GM18873 (cell line): ENCODE measurements around the gene UBE2L5.

Experiments
- ATAC-seq: cut with Tn5 transposase; IDR thresholded peaks from one replicate; pipeline ENCODE4 v1.9.1; 2021; ENCODE audit warnings: mild to moderate bottlenecking, moderate library complexity, moderate number of reproducible peaks; ENCODE audit not compliant: unreplicated experiment, low FRiP score

UBE2L5 gene

DNA sequence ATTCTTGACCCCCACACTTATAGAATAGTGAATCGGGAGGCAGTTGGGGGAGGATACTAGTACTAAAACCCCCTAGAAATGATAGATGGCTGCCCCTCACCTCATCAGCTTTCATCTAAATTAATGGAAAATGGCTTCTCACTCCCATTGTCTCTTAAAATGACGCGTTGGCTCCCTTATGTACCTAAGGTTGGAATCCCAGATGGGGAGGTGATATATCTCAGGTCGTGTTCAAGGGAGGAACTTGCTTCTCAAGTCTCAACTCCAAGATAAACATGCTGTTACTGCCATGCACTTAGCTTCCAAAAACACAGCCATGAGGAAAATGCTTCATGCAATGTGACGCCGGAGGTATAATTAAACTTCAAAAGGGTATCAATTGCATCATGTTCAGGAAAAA lies 18.8 kb upstream of the UBE2L5 start:
- no peak for ATAC-seq

GRCh38 chr13:30404207-30404606 lies 18.1 kb upstream of the UBE2L5 start:
- no peak for ATAC-seq

DNA sequence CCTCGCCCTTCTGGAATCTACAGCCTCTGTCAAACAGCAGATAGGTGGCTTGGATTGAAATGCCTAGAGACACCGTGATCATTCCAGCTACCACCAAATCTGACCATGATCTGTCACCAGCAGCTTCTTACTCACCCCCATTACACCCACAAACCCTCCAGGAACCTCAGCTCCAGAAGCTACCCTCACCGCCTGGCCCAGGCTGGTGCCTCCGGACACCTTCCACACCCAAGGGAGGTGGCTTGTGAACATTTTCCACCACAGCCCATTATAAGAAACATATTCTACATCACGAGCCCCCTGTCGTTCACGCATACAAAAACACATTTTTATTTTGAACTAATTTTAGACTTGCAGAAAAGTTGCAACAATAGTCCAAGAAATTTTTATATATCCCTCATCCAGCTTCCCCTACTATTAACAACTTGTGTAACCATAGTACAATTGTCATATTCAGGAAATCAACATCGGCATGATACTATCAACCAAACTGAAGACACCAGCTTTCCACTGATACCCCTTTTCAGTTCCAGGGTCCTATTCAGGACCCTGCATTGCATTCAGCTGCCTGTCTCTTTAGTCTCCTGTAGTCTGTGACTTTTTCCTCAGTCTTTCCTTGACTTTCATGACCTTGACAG lies 15.4 kb upstream of the UBE2L5 start:
- no peak for ATAC-seq

DNA sequence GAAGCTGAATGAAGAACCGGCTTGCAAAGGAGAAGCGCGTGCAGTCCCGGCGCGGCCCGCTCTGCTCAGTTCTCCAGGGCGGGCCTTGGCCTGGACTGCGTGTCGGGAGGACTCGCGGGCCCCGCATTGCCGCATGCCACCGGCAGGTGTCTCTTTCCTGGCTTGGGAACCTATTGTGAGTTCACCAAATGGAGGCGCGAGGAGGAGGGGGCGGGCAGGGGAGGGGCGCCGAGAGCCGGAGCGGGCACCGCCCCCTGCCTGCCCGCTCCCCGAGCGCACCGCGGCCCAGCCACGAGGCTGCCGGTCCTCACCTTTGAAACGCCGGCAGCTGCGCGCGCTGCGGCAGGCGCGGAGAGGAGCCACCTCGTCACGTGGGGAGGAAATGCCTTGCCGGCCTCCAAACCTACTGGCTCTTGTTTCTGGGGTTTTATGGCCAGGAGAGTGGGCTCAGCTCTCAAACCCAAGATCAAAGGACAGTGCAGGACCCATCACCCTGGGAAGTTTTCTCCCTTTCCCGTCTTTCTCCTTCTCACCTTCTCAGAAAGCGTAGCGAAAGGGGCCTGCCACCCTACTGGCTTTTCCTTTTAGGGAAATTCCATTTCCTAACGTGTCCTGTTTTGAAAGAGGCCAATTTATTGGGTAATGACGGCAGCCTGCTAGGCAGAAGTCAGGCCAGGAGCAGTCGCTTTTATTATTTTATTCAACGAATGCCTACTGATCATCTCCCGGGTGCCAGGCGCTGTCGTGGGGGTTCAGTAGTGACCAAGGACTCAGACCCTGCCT lies 13.8 kb upstream of the UBE2L5 start:
- ATAC-seq: no peak

DNA sequence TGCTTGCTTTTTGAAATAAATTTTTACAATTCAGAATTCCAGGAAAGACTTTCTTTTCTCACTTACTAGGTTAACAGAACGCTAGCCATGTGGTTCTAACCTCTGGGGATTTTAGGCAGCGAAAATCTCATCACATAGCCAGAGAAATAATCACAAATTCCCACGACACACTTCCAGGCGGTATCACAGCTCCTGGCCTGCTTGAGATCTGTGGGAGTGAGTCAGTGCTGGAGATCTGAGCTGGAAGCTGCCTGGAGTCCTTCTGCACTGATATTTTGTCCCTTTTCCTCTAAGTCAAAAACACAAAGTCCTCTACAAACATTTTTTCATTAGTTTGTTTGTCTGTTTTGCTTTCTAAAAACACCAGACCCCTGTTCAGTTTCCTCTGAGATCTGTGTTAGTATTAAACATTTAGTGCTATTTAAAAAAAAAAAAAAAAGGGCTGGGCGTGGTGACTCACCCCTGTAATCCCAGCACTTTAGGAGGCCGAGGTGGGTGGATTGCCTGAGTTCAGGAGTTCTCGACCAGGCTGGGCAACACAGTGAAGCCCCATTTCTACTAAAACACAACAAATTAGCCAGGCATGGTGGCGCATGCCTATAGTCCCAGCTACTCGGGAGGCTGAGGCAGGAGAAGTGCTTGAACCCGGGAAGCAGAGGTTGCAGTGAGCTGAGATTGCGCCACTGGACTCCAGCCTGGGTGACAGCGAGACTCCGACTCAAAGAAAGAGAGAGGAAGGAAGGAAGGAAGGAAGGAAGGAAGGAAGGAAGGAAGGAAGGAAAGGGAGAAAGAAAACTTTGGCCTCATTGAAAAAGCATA lies 12.2 kb upstream of the UBE2L5 start:
- no peak for ATAC-seq

DNA sequence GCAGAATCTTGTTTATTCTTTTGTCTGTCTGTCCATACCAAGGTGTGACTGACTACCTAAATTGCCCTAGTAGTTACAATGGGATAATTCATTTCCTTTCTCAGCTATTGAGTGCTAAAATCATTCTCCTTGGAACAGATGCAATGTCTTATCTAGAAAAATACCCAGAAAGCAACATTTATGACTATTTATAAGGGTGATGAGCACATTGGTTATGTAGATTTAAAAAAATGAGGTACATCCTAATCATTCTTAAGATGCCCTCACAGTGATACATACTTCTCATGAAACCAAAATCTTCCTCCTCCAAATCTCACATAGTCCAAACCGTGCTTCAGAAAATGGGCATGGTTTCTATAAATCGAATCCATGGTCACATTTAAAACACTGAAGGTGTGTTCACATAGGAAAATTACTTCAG lies 11.6 kb upstream of the UBE2L5 start:
- ATAC-seq: no peak

DNA sequence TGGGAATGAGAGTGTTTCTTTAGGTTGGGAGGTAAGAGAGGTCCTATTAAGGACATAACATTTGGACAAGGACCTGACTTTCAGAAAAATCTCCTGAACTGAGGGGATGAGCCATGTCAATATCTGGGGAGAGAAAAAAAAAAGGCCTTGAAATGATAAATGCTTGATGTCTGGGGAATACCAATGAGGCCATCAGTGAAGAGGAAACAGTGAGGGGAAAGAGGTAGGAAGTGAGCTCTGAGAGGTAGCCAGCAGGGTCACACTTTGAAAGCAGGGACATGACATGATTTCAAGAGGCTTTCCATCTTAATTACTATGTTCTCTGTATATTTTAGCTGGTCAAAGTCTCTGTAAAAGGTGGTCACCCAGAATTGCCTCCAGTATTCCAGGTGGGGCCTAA lies 9.9 kb upstream of the UBE2L5 start:
- ATAC-seq: no peak

GRCh38 chr13:30413842-30414241 lies 8.5 kb upstream of the UBE2L5 start:
- no peak for ATAC-seq

- ATAC-seq: peak; percentile 77
These were observed 6.8 kb upstream of the UBE2L5 start for GRCh38 chr13:30415430-30416030.

GRCh38 chr13:30416471-30416870 lies 5.8 kb upstream of the UBE2L5 start:
- ATAC-seq: no peak

- ATAC-seq: no peak
These were observed 4.1 kb upstream of the UBE2L5 start for GRCh38 chr13:30418075-30418716.

GRCh38 chr13:30418717-30419459 lies 3.4 kb upstream of the UBE2L5 start:
- ATAC-seq: no peak

DNA sequence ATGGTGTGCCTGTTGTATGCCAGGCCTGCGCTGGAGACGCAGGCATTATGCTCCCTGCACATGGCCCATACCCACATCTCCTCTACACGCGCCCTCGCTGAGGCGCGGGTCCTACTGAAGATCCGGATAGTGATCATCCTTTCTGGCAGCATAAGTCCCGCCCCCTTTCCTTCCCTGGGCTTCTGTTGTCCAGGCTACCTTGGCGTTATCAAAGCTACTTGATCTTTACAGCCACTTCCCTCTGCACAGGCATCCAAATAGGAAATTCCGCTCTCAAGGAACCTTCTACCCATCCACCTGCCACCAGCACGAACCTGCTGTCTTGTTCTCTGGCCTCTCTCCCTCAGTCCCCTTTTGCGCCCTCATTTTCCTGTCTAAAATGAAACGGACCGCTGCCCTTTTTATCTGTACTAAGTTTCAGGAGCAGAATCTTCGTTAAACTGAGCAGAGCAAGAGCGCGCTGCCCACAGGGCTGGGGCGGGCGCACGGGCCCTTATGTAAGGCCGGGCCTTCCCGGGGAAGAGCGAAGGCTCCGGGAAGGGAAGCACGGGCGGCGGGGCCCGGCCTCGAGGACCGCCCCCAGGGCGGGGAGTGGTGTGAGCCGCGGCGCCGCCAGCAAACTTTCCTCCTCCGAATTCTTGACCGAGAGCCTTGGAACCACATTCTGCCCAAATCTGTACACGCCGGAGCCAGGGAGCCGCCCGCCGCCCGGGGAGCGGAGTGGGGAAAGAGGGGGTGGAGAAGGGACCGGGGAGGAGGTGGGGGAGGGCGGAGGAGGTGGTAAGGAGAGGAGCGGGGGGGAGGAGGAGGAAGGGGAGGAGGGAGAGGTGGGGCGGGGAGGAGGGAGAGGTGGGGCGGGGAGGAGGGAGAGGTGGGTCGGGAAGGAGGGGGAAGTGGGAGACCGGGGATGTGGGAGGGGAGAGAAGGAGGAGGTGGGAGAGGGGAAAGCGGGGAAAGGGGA lies 920 bp upstream of the UBE2L5 start:
- no peak for ATAC-seq

DNA sequence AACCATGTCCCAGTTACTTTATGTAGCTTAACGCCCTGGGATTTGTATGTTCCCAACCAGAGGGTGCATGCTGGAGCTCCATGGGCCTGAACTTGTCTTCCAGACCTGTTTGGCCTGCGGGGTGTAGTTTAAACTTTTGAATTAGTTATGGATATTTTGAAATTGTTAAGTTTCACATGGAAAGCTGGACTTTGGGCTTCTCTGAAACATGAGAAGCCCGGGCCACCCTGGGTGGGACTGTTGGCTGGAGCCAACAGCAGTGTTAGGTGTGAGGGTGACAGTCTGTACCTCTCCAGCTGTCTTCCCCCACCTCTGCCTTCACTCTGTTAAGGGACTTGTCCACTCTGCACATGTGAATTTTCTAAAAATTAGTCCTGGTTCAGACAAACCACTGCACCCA lies 1.6 kb downstream of the UBE2L5 start:
- no peak for ATAC-seq

DNA sequence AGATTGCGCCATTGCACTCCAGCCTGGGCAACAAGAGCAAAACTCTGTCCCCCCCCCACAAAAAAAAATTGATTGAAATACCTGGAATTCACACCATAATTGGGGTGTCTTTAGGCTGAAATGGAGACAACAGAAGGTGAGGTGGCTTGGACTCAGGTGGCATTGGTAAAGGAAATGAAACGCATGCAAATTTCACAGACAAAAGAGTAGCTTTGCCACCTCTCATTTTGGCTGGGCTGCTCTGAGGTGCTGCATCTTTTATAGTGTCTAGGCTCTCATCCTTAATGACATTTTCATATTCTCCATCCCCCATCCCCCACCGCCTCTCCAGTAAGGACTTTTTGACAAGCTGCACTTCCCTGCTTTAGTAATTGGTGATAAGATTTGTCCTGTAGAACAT lies 6.9 kb downstream of the UBE2L5 start:
- no peak for ATAC-seq

- peak; percentile 78 for ATAC-seq
These were observed 7.7 kb downstream of the UBE2L5 start for GRCh38 chr13:30429721-30430694.

- no peak for ATAC-seq
These were observed 9.1 kb downstream of the UBE2L5 start for GRCh38 chr13:30431269-30431940.
